GM06990 (cell line): ENCODE results near the gene P2RY11.

Experiments
- DNase-seq: peaks from one replicate; pipeline ENCODE4 v3.0.0-alpha.2; 2011; ENCODE audit not compliant: insufficient read length; ENCODE audit errors: extremely low read depth
- H3K27me3 ChIP-seq: replicated peaks from 2 replicates; pipeline ENCODE4 v1.6.0; 2011; ENCODE audit warnings: low read length; ENCODE audit not compliant: control insufficient read depth, insufficient read depth
- H3K36me3 ChIP-seq: 2 replicates; pipeline ENCODE4 v1.5.1; 2011; ENCODE audit warnings: low read length; ENCODE audit not compliant: control insufficient read depth, insufficient read depth
- H3K4me3 ChIP-seq: replicated peaks from 2 replicates; pipeline ENCODE4 v1.5.1; 2011; ENCODE audit warnings: low read depth, mild to moderate bottlenecking, control low read depth, low read length
- CTCF ChIP-seq: IDR thresholded peaks from 2 replicates; pipeline ENCODE4 v1.5.1; 2011; ENCODE audit warnings: low read length, control low read depth, mild to moderate bottlenecking, inconsistent platforms; ENCODE audit not compliant: insufficient read depth, poor library complexity, severe bottlenecking

Gene P2RY11

GRCh38 chr19:10149427-10149826 is 37.9 kb downstream of the P2RY11 start:
- H3K36me3 ChIP-seq: peaks cover 51% of the 10 kb centered on the region
- no peak for DNase-seq
- H3K27me3 ChIP-seq: no peaks in the 10 kb centered on the region
- no peak overlapping the region for H3K4me3 ChIP-seq
- no peak for TF ChIP-seq CTCF

DNA sequence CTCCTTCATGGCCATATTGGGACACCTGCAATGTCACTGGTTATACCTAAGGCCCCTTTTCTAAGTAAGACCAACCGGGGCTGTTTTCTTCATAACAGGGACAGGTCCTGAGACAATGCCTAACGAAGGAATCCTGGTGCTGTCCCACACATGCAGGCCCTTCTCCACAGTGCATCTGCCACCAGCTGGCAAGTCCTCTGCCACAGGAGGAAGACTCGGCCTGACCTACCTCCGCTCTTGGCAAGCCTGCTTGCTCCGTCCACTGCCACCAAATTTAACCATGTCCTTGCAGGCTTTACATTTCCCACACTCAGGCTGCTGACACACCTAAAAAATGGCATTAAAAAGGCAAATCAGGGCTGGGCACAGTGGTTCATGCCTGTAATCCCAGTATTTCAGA is 40.0 kb downstream of the P2RY11 start:
- peaks cover 49% of the 10 kb centered on the region for H3K36me3 ChIP-seq
- no peak overlapping the region for H3K4me3 ChIP-seq
- H3K27me3 ChIP-seq: no peaks in the 10 kb centered on the region
- no peak for TF ChIP-seq CTCF
- no peak for DNase-seq

GRCh38 chr19:10152100-10152499 is 40.6 kb downstream of the P2RY11 start:
- no peak for DNase-seq
- Histone ChIP-seq H3K36me3 (peaks cover 46% of the 10 kb centered on the region), H3K4me3 (no peak overlapping the region), H3K27me3 (no peaks in the 10 kb centered on the region)
- TF ChIP-seq CTCF: no peak

- TF ChIP-seq CTCF: no peak
- Histone ChIP-seq H3K4me3 (no peak overlapping the region), H3K27me3 (no peaks in the 10 kb centered on the region), H3K36me3 (peaks cover 55% of the 10 kb centered on the region)
- no peak for DNase-seq
These were observed 44.3 kb downstream of the P2RY11 start for GRCh38 chr19:10155839-10156238.

GRCh38 chr19:10158071-10158470 is 46.6 kb downstream of the P2RY11 start:
- Histone ChIP-seq H3K4me3 (no peak overlapping the region), H3K27me3 (no peaks in the 10 kb centered on the region), H3K36me3 (peaks cover 48% of the 10 kb centered on the region)
- TF ChIP-seq CTCF: no peak
- DNase-seq: no peak

DNA sequence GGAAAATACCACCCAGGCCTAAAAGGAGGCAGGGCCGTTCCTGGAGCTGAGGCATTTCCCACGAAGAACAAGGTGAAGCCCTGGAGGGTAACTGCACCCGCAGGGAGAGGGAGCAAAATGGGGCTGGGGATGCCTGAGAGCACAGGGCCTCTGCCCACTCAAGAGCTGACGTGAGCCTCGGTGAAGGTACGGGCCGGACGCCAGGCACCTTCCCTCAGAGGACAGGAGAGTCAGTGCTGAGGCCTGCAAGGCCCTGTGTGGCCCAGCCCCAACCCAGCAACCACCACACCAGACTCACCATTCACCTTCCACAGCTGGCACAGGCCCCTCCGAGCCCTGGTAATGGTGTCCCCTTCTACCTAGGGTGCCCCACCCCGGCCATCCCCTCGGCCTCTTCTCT is 47.0 kb downstream of the P2RY11 start:
- no peak for DNase-seq
- Histone ChIP-seq H3K36me3 (peaks cover 49% of the 10 kb centered on the region), H3K27me3 (no peaks in the 10 kb centered on the region), H3K4me3 (no peak overlapping the region)
- TF ChIP-seq CTCF: no peak
